Sciatic nerve (tissue), 2 donors: ENCODE data around the gene RPE. TPM values are rescaled to one million over a fixed set of nuclear protein-coding genes. Genes with fewer than 3 reads are reported as not detected.
A peak's percentile ranks its signal among the peaks of the same experiment; 100 is the strongest.

Source experiments
- ATAC-seq: fragments of 200-7000 bp; cut with Tn5 transposase; one replicate; pipeline ENCODE4 v1.9.1; 2020; ENCODE audit warnings: mild to moderate bottlenecking, moderate library complexity
- DNase-seq: peaks from one replicate; pipeline ENCODE4 v3.0.0-alpha.2; 2020; ENCODE audit warnings: low spot score
- intact Hi-C: fragments of 100-400 bp; cut with DNase I; formaldehyde crosslinking; loops from one replicate; pipeline ENCODE4 v1.14.2; 2022
- total RNA-seq: library from RNA; stranded (reverse); fragmentation: NEBNext Ultra II Directional; extraction: Animal tissue kit (Norgen Biotek cat#: 25700); gene quantifications from one replicate; pipeline ENCODE4 v1.2.1, GENCODE V29; 2021
- donor health status: DM: no; HTN: no; CAD: no.
- donor health status: DM: no; HTN: no; CAD: no.

Gene RPE
- 50.3 TPM for total RNA-seq

DNA sequence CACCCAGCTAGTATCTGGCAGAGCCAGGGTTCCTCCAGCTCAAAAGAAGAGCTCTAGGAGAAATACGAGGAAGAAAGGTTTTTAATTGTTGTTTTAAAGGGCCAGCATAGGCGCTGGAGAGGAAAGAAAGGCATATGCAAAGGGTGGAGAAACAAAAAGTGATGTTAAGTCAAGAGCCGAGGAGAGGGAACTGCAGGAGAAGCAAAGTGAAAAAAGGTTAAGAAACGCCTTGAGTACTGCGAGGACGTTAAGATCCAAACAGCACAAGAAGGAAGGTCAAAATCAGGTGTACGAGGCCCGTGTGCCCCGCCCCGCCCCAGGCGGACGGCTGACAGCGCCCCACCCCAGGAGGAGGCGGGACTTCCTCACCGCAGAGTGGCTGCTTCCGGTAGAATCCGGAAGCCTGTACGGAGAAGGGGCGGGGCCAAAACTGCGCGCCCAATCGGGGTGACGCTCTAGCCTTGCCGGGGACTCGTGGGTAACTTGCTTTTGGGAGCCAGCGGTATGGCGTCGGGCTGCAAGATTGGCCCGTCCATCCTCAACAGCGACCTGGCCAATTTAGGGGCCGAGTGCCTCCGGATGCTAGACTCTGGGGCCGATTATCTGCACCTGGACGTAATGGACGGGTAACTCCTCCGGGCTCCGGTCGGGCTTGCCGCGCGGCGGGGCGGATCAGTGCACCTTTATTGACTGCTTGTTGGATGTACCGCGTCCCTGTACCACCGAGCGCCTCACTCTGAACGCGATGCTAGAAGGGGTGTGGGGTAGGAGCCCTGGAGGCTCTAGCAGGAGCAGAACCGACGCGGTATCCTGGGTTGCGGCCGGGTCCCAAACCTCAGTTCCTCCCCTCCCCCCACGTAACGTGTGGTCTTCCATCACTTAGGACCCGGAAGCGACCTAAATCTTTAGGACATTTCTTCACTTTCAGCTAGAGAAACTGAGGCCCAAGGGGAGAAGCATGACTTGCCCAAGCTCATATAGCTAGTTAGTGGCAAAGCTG is at the start of gene RPE:
TSS of gene RPE (plus strand) at position 481 of the 1,000 bp plus-strand sequence. CDS start at position 505, 24 bp downstream.
- intact Hi-C loops = no loop called here
- DNase-seq (peak; percentile 98), ATAC-seq (peak; percentile 100)

DNA sequence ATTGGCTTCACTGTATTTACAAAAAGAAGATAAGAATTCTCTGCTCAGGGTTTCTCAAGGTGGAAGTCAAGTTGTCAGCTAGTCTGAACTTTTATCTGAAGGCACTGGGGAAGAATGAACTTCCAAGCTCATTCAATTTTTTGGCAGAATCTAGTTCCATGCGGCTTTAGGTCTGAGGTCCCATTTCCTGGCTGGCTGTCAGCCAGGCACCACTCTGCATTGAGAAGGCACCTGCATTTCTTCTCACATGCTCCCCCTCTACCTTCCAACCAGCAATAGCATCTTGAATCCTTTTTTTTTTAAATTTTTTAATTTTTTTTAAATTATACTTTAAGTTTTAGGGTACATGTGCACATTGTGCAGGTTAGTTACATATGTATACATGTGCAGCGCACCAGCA is 46.2 kb upstream of the RPE start:
- intact Hi-C loops = no loop called here
- ATAC-seq = no peak
- DNase-seq = no peak

DNA sequence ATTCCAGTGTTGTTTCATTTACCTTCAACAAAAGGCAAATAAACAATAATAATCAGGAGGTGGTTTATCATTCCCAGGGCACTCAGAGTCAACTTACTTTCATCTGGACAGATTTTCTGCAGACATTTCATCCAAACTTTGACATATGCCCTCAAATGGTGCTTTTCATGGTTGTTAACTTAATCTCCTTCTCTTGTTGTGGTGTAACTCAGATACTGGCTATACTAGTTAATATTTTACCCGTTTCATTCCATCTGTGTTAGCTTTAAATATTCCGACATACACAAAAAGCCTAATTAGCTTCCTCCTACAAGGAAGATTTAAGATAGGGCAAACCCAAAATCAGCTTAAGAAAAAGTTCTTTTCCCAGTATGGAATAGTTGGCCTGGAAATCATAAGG is 44.4 kb upstream of the RPE start:
- DNase-seq = no peak
- ATAC-seq = no peak
- intact Hi-C loops = no loop called here

DNA sequence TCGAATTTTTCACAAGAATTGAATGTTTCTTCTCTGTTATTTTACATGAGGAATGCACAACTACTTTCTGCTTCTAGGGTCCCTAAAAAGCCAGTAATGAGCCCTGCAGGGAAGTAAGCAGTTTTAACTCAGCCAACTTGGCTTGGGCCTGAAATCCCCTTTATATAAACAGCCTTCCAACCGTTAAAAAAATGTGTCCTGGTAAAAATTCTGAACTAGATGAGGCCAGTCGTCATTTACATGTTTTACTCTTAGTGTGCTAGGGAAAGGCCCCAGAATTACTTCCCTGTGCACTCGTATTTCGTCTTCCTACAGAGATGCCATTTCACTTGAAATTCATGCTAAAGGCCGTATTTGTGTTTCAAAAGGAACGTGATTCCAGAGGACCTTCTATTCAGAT is 42.4 kb upstream of the RPE start:
- ATAC-seq = no peak
- DNase-seq = no peak
- intact Hi-C loops = no loop called here

DNA sequence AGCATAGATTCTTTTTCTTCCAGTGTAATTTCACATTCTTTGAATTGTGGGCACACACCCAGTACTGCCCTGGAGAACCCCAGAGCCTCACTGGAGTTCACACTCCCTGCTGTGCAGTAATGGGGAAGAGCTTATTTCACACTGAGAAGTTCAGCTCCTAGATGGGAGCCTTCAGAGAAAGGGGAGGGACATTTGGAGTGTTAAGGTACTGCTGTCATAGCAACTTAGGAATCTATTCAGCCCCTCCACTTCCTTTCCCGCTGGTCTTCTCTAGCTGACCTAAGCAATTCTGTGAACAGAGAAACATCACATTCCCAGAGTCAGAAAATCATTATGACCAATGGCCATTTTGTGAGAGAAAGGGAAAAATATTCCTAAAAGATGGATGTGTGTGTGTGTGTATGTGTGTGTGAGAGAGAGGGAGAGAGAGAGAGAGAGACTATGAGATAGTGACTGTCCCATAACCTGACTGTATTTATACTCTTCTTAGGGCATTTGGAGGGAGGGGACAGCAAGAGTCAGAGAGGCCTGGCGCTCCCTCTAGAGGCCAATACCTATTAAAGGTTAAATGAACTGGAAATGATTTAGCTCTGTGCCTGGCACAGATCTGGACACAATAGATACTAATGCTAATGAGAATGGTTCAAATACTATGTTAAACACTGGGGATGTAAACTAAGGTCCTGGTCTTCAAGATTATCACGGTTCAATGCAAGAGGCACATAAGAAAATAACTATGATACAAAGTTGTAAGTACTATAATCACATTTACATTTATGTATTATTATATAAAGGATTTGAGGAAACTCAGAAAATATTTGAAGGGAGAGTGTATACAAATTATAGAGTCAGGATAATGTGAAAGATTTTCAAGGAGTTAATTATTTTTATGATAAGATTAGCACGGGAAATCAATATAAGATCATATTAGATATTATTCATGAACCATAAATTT is 41.5 kb upstream of the RPE start:
- ATAC-seq = peak; percentile 69
- intact Hi-C loops = no loop called here
- peak; percentile 61 for DNase-seq

DNA sequence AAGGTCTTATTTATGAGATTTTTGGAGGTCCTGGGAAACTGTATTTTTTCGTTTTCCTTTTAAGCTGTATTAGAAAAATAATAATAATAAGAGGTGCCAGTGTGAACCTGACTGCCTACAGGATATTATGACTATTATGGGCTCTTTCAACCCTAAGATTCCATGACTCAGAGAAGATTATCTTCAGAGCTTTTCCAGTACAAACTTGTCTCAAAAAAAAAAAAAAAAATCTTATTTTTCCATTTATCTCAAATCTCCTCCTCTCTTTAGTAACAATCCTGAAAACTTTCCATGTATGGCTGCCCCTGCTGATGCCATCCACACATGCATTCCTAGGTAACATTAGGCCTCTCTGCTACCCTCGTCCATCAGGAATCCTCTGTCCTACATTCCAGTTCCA is 36.7 kb upstream of the RPE start:
- intact Hi-C loops = no loop called here
- no peak for ATAC-seq
- DNase-seq = no peak

DNA sequence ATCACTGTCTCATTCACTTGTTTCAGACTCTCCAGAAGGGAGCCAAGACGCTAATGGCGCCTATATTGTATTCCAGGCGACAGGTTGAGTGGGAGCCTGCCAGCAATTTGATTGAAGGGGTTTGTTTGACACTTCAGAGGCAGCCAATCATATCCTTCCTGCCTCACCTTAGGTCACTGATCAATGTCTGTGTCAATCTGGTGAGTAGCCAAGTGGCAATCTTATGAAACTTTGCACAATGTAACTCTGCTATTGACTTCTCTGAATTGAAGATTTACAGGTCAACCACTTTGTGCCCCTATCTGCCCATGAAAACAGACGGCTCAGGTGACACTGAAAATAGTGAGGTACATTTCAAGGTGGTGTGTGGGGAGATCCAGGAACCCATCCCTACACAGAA is 32.7 kb upstream of the RPE start:
- ATAC-seq (no peak), DNase-seq (no peak)
- intact Hi-C loops = loop anchor here (10.0 kb wide), 1 partner anchor 225 kb away; no protein-coding TSS in a partner anchor

DNA sequence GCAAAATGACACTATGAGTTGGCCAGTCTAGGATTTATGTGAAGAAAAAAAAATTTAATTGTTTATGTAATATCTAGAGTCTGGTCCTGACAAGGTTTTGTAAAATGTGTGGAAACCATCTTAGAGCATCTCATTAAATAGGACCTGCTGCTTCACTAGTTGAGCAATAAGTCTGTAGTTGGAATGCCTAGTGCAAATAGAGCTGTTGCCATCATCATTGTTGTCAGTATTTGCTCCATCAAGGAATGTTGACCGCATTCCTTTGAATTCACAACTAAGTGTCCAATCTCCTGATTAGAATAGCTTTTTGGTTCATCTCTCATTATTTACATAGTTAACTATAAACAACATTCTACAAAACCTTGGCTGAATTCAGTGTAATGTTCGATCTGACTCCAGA is 32.2 kb upstream of the RPE start:
- DNase-seq (no peak), ATAC-seq (no peak)
- intact Hi-C loops = loop anchor here (10.0 kb wide), 1 partner anchor 225 kb away; no protein-coding TSS in a partner anchor

DNA sequence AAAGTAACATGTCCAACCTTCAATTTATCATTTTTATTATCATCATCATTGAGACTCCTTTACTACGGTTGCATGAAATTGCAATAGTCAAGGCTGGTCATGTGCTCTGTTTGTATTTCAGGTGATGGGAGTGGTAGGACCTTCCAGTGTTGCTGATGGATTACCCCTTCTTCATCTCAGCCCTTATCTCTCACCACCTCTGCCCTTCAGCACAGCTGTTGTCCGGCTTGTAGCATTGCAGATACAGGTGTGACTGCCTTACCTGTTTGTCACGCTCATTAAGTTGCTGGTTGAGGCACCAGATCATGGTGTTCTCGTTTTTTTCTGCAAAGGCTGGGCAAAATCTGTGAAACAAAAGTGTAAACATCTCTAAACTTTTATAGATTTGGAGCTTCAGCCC is 31.7 kb upstream of the RPE start:
- intact Hi-C loops = loop anchor here (10.0 kb wide), 1 partner anchor 224 kb away; no protein-coding TSS in a partner anchor
- no peak for DNase-seq
- no peak for ATAC-seq

DNA sequence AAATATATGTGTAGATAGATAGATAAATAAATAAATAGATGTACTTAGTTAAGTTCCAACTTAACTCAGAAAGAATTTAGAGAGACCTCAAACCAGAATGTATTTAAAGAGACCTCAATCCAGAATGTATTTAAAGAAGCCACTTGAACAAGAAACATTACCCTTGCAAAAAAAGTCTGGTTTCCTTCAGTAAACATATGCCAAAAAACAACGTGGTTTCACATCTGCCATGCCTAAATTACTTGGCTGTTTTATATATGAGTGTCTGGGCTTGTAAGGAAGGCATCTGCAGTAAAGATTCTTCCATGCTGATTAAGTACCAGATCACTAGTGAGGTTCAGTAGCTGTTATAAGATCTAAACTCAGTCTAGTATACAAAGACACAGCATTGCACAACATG is 29.1 kb upstream of the RPE start:
- ATAC-seq (no peak), DNase-seq (no peak)
- intact Hi-C loops = loop anchor here (10.0 kb wide), 1 partner anchor 221 kb away; no protein-coding TSS in a partner anchor

DNA sequence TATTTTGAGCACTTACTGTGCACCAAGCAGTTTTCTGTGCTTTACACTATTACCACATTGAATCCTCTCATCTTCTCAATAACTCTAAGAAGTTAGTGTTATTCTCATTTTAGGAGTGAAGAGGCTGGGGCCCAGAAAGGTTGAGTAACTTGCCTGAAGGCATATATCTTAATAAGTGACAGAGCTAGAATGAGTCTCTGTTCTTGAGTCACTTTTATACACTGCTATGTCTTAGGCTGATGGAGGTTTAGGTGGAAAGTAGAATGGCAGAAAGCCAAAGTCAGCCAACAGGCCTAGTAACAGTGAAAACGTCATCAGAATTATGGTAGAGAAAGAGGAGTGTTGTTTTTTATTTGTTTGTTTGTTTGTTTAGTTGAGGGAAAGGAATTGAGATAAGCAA is 27.9 kb upstream of the RPE start:
- ATAC-seq = no peak
- no peak for DNase-seq
- intact Hi-C loops = loop anchor here (10.0 kb wide), 1 partner anchor 220 kb away; no protein-coding TSS in a partner anchor

DNA sequence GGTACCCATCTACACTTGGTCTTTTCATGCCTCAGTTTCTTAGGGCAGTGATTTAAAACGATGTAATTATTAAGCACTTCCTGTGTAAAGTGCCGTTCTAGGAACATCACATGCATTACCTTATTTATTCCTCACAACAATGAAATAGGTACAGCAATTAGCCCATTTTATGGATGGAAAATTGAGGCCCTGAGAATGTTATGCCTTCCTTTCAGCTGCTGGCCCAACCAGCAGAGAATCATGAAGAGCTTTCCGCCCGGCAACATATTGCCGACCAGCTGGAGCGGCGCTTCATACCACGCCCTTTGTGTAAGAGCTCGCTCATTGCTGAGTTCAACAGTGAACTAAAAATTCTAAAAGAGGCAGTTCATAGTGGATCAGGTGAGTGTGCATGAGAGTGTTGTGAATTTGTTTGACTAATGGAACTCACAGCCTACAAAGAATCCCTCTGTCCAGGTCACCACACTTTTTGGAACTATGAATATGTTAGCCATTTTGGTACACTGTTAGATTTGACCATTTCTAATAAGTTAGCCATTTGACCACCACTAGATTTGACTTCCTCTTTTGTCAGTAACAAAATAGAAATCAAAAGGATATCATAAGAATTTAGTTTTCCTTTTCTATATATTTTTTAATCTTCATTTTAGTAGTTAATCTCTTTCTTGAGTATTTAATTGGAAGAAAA is 25.6 kb upstream of the RPE start:
- intact Hi-C loops = loop anchor here (10.0 kb wide), 1 partner anchor 218 kb away; no protein-coding TSS in a partner anchor
- ATAC-seq (no peak), DNase-seq (no peak)

DNA sequence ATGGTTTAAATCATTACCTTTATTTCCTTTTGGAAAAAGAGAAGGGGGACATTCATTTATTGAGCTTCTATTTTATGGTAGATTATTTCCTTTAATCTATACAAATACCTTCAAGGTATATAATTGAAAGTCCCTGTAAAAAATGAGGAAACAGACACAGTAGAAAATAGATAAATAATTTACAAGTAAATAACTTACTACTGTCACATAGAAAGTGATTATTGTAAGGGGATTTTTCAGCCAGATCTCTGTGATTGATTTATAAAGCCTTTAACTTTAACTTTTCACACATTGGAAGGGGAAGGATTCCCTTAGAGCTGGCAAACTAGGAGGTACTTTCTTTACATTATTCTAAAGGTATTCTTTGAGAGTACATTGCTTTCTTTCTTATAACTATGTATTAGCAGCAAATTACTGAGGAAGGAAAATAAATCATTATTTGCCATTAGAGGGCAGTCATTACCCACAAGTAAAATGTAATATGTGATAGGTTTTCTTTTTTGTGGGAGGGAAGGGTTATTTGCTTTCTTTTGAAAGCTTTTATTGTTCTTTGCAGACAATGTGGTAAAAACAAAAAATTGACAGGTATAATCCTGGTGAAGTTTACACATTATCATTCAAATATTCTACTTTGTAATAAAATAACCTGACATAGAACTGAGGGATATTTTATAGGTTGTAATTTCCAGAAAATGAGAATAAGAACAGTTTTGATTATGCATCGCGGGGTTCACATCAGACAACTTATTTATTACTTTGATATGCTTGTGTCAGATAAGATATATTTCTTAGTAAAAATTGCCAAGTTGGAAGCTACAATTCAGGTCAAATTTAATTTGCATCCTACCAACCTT is 24.8 kb upstream of the RPE start:
- DNase-seq = no peak
- peak; percentile 42 for ATAC-seq
- intact Hi-C loops = loop anchor here (10.0 kb wide), 1 partner anchor 217 kb away; no protein-coding TSS in a partner anchor

DNA sequence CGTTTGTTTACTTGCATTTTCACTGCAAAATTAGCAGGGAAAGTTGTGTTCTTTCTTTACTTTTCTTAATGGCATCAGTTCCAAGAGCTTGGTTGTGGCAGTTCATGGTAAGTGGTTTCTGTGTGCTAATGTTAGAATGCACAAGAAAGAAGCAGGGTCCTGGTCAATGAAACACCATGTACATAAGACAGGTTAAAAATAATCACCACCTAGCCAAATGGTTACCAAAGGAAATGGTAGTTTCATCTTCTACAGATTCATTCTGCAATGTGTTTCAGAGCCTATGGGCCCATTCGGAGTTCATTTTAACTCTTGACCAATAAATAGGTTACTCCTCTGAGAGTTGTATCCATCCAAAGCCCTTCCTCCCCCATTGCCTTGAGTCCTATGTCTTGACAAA is 18.1 kb upstream of the RPE start:
- intact Hi-C loops = no loop called here
- ATAC-seq = no peak
- no peak for DNase-seq

DNA sequence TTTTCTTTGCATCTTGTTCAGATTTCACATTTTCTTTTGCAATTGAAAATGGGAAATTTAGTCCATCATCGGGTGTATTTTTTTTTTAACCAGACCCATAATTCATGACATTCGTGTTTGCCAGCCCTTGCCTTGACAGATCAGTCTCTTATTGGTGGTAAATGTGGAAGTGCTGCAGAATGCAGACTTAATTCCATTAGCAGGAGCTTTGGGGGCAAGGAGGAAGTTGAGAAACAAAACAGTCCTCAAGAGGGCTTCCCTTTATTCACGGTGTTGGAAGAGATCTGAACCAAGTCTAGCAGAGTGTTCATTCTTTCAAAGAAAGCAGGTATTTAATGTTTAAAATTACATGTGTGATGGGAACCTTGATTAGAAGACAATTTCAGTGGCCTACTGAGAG is 16.6 kb upstream of the RPE start:
- ATAC-seq (peak; percentile 41), DNase-seq (no peak)
- intact Hi-C loops = no loop called here

DNA sequence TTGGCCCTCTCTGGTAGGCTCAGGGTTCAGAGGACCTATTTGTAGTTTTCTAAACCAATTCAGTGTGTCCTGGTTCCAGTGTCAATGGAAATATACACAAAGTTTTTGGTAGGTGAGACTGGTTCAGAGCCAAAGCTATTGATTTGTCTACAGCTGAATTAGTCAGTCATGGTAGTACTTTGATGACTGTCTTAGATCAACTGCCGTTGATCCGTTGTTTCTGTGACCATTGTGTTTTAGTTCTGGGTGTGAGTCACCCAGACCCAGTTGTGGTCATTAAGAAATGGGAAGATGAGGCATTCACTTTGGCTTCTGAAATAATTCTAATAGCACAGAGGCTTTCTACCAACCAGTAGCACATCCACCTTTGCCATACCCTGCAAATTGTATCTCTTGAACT is 16.0 kb upstream of the RPE start:
- DNase-seq = no peak
- ATAC-seq = no peak
- intact Hi-C loops = no loop called here

DNA sequence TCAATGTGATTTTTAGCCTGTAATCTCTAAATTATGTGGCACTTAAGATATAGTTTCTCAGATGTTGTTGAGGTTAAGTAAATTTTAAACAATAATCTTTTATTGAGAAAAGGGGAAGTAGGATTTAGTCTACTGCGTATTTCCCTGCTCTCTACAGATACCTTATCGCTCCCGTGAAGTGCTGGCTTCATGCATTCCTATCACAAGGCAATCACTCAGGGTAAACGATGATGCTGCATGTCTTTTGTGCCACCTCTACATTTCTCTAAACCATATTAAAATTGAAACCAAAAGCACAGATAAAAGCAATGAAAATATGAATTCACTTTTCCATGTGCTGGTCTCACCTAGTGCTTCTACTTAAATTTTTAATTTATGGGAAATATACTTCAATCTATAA is 14.4 kb upstream of the RPE start:
- intact Hi-C loops = no loop called here
- DNase-seq = no peak
- no peak for ATAC-seq

DNA sequence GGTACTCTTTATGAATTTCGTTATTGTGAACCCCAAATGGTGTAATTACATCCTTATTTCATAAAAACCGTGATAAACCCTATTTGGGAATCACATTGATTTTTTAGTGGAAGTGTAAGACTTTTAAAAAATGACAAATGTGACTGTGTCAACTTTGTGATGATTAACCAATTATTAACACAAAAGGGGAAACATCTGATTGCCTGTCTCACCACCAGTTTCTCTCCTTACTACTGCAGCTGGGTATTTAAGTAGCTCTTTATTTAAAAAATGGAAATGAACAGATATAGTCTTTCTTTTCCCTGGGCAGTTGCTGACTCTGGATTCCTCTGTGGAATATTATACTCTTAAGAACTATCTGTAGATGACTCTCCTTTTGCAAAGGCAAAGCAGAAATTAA is 11.6 kb upstream of the RPE start:
- DNase-seq (no peak), ATAC-seq (no peak)
- intact Hi-C loops = no loop called here
